ENCODE results near the gene PREP.

The PREP gene

GRCh38 chr6:105322499-105323225 lies 80.2 kb downstream of the PREP start:
- no peaks in the 10 kb centered on the region for H3K9me3 ChIP-seq (ENCODE audit: control insufficient read depth, insufficient read depth, low read depth, low read length)
- H3K27me3 ChIP-seq (ENCODE audit: control insufficient read depth, insufficient read depth, low read length) = no peaks in the 10 kb centered on the region
- peaks cover 41% of the 10 kb centered on the region for H3K36me3 ChIP-seq (ENCODE audit: control insufficient read depth, insufficient read depth, low read length)
- no peak overlapping the region for H3K27ac ChIP-seq (ENCODE audit: low read depth, low read length)
- no peak overlapping the region for H3K9ac ChIP-seq (ENCODE audit: low read length)
- H3K4me1 ChIP-seq (ENCODE audit: control insufficient read depth, insufficient read depth, low read length) = no peaks in the 10 kb centered on the region
- H3K4me3 ChIP-seq (ENCODE audit: low read depth, low read length) = no peak overlapping the region

GRCh38 chr6:105321728-105322127 lies 81.2 kb downstream of the PREP start:
- Histone ChIP-seq H3K9me3 (ENCODE audit: control insufficient read depth, insufficient read depth, low read depth, low read length) (no peaks in the 10 kb centered on the region), H3K27me3 (ENCODE audit: control insufficient read depth, insufficient read depth, low read length) (no peaks in the 10 kb centered on the region), H3K9ac (ENCODE audit: low read length) (no peak overlapping the region), H3K4me1 (ENCODE audit: control insufficient read depth, insufficient read depth, low read length) (no peaks in the 10 kb centered on the region), H3K27ac (ENCODE audit: low read depth, low read length) (no peak overlapping the region), H3K4me3 (ENCODE audit: low read depth, low read length) (no peak overlapping the region), H3K36me3 (ENCODE audit: control insufficient read depth, insufficient read depth, low read length) (peaks cover 39% of the 10 kb centered on the region)

DNA sequence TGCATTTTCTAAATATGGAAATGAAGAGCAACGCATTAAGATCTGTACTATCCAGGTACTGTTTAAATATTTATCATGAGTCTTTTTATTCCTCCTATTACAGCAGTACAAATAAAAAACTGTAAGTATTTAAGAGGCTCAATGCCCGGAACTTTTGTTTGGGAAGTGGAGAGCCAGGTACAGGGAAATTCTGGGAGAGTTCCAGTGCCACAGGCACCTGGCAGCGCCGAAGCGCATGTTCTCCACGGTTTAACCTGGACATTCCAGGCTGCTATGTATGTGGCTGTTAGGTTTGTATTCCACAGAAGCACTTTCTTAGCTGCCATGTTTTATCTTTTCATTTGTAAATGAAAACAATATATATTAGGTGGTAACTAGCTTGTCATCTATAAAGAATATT lies 81.7 kb downstream of the PREP start:
- Histone ChIP-seq H3K27me3 (ENCODE audit: control insufficient read depth, insufficient read depth, low read length) (no peaks in the 10 kb centered on the region), H3K27ac (ENCODE audit: low read depth, low read length) (no peak overlapping the region), H3K9ac (ENCODE audit: low read length) (no peak overlapping the region), H3K36me3 (ENCODE audit: control insufficient read depth, insufficient read depth, low read length) (peaks cover 38% of the 10 kb centered on the region), H3K9me3 (ENCODE audit: control insufficient read depth, insufficient read depth, low read depth, low read length) (no peaks in the 10 kb centered on the region), H3K4me1 (ENCODE audit: control insufficient read depth, insufficient read depth, low read length) (no peaks in the 10 kb centered on the region), H3K4me3 (ENCODE audit: low read depth, low read length) (no peak overlapping the region)

DNA sequence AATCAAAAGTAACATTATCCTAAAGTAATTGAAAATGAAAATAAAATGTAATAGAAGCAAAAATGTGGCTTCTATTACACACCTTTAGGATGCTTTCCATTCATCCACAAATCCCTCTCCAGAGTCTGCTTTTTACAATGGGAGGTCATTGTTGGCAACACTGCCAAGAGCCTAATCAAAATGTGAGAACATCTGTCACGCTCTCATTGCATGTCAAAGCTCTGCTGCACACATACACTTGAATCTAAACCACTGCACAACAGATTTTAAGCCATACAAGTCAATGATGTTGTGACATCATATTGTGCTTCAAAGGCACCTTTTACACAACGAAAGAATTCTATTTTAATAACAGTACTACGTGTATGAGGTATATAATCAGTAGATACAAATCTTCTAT lies 82.1 kb downstream of the PREP start:
- no peaks in the 10 kb centered on the region for H3K27me3 ChIP-seq (ENCODE audit: control insufficient read depth, insufficient read depth, low read length)
- H3K36me3 ChIP-seq (ENCODE audit: control insufficient read depth, insufficient read depth, low read length) = peaks cover 42% of the 10 kb centered on the region
- H3K27ac ChIP-seq (ENCODE audit: low read depth, low read length) = no peak overlapping the region
- H3K9me3 ChIP-seq (ENCODE audit: control insufficient read depth, insufficient read depth, low read depth, low read length) = no peaks in the 10 kb centered on the region
- H3K4me3 ChIP-seq (ENCODE audit: low read depth, low read length) = no peak overlapping the region
- no peak overlapping the region for H3K9ac ChIP-seq (ENCODE audit: low read length)
- H3K4me1 ChIP-seq (ENCODE audit: control insufficient read depth, insufficient read depth, low read length) = no peaks in the 10 kb centered on the region

GRCh38 chr6:105320271-105320670 lies 82.6 kb downstream of the PREP start:
- Histone ChIP-seq H3K4me3 (ENCODE audit: low read depth, low read length) (no peak overlapping the region), H3K4me1 (ENCODE audit: control insufficient read depth, insufficient read depth, low read length) (no peaks in the 10 kb centered on the region), H3K36me3 (ENCODE audit: control insufficient read depth, insufficient read depth, low read length) (peaks cover 46% of the 10 kb centered on the region), H3K27ac (ENCODE audit: low read depth, low read length) (no peak overlapping the region), H3K9ac (ENCODE audit: low read length) (no peak overlapping the region), H3K27me3 (ENCODE audit: control insufficient read depth, insufficient read depth, low read length) (no peaks in the 10 kb centered on the region), H3K9me3 (ENCODE audit: control insufficient read depth, insufficient read depth, low read depth, low read length) (no peaks in the 10 kb centered on the region)

DNA sequence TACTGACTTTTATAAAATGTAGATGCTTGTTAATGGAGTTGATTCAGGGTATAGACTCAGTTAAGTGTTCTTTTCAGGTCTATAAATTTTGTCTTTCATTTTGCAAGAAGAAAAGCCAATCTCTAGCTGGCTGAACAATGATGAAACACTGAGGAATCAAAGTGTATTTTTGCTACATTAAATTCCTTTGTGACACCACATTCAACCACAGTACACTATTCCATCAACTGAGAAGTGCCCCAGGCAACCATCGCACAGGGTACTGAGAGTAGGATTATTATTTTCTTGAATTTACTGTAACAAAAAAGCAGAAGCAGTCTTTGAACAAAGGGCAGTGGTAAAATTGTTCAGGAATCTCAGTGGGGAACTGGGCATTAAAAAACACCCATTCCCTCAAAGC lies 83.6 kb downstream of the PREP start:
- Histone ChIP-seq H3K27me3 (ENCODE audit: control insufficient read depth, insufficient read depth, low read length) (no peaks in the 10 kb centered on the region), H3K4me3 (ENCODE audit: low read depth, low read length) (no peak overlapping the region), H3K9ac (ENCODE audit: low read length) (no peak overlapping the region), H3K27ac (ENCODE audit: low read depth, low read length) (no peak overlapping the region), H3K9me3 (ENCODE audit: control insufficient read depth, insufficient read depth, low read depth, low read length) (no peaks in the 10 kb centered on the region), H3K36me3 (ENCODE audit: control insufficient read depth, insufficient read depth, low read length) (peaks cover 40% of the 10 kb centered on the region), H3K4me1 (ENCODE audit: control insufficient read depth, insufficient read depth, low read length) (no peaks in the 10 kb centered on the region)

DNA sequence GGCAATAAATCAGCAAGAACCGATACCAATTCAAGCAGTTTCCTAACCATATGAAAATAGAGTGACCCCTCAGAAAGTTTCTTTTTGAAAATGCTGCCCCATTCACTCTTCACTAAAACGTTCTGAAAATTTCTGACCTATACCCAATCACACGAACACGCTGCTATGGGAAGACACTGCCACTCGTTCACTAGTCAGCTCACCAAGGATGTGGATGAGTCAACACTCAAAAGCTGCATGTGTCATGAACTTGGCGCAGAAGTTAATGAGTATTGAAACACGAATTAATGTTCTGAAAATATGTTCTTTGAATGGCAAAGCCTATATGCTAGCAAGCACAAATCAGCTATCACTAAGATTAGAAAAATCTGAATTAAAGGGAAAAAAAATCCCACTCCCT lies 84.2 kb downstream of the PREP start:
- H3K36me3 ChIP-seq (ENCODE audit: control insufficient read depth, insufficient read depth, low read length) = peaks cover 36% of the 10 kb centered on the region

DNA sequence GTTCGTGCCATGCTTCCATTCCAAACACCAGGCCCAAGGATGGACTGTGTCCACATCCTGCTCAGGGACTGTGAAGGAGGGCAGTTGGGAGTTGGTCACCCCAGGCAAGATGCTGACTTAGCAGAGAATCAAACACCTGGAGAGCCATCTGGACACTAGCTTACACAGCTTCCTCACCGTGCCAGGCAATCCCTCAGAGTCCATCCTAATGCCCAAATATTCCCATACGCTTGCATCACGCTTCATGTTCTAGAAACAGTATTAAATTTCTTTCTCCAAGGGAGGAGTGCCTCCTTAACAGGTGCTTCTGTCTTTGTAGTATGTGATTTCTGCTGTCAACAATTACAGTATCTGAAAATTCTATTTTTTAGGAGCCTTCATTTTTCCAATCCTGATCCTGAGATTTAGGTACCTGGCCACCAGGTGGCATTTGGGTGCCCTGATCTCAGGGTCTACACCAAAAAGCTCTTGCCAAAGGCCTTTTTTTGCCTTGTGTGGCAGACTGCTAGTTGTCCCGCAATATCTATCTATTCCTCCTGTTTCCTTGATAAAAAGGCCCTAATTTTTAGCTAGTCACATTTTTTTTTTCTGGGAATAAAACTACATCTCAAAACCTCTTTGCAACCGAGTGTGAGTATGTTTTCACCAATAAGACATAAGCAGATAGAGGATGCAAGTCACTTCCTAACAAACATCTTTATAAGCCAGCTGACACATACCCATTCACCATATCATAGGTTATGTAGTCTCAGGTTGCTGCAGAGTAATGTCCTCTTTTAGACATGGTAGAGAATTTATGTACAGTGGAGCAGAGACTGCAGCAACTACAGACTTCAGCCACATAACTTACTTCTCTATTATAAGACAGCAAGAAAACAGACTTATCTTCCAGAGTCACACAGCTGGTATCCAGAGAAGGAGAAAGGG lies 85.0 kb downstream of the PREP start:
- H3K36me3 ChIP-seq (ENCODE audit: control insufficient read depth, insufficient read depth, low read length) = peaks cover 28% of the 10 kb centered on the region
- no peak overlapping the region for H3K27ac ChIP-seq (ENCODE audit: low read depth, low read length)
- no peak overlapping the region for H3K4me3 ChIP-seq (ENCODE audit: low read depth, low read length)
- H3K9me3 ChIP-seq (ENCODE audit: control insufficient read depth, insufficient read depth, low read depth, low read length) = no peaks in the 10 kb centered on the region
- H3K9ac ChIP-seq (ENCODE audit: low read length) = no peak overlapping the region
- H3K27me3 ChIP-seq (ENCODE audit: control insufficient read depth, insufficient read depth, low read length) = no peaks in the 10 kb centered on the region
- H3K4me1 ChIP-seq (ENCODE audit: control insufficient read depth, insufficient read depth, low read length) = no peaks in the 10 kb centered on the region

More for the DNA sequence above, 84.2 kb downstream of the PREP start:
- H3K27me3 ChIP-seq (ENCODE audit: control insufficient read depth, insufficient read depth, low read length) = no peaks in the 10 kb centered on the region
- no peak overlapping the region for H3K4me3 ChIP-seq (ENCODE audit: low read depth, low read length)
- no peak overlapping the region for H3K27ac ChIP-seq (ENCODE audit: low read depth, low read length)
- H3K4me1 ChIP-seq (ENCODE audit: control insufficient read depth, insufficient read depth, low read length) = no peaks in the 10 kb centered on the region
- H3K9me3 ChIP-seq (ENCODE audit: control insufficient read depth, insufficient read depth, low read depth, low read length) = no peaks in the 10 kb centered on the region
- H3K9ac ChIP-seq (ENCODE audit: low read length) = no peak overlapping the region

GRCh38 chr6:105313211-105313610 lies 89.7 kb downstream of the PREP start:
- Histone ChIP-seq H3K27me3 (ENCODE audit: control insufficient read depth, insufficient read depth, low read length) (no peaks in the 10 kb centered on the region), H3K27ac (ENCODE audit: low read depth, low read length) (no peak overlapping the region), H3K36me3 (ENCODE audit: control insufficient read depth, insufficient read depth, low read length) (peaks cover 21% of the 10 kb centered on the region), H3K9me3 (ENCODE audit: control insufficient read depth, insufficient read depth, low read depth, low read length) (no peaks in the 10 kb centered on the region), H3K9ac (ENCODE audit: low read length) (no peak overlapping the region), H3K4me1 (ENCODE audit: control insufficient read depth, insufficient read depth, low read length) (no peaks in the 10 kb centered on the region), H3K4me3 (ENCODE audit: low read depth, low read length) (no peak overlapping the region)

GRCh38 chr6:105310947-105311346 lies 91.9 kb downstream of the PREP start:
- Histone ChIP-seq H3K4me3 (ENCODE audit: low read depth, low read length) (no peak overlapping the region), H3K9ac (ENCODE audit: low read length) (no peak overlapping the region), H3K27ac (ENCODE audit: low read depth, low read length) (no peak overlapping the region), H3K27me3 (ENCODE audit: control insufficient read depth, insufficient read depth, low read length) (no peaks in the 10 kb centered on the region), H3K9me3 (ENCODE audit: control insufficient read depth, insufficient read depth, low read depth, low read length) (no peaks in the 10 kb centered on the region), H3K4me1 (ENCODE audit: control insufficient read depth, insufficient read depth, low read length) (no peaks in the 10 kb centered on the region), H3K36me3 (ENCODE audit: control insufficient read depth, insufficient read depth, low read length) (0 out of 2 replicates have a peak, but pooled peaks cover 9% of the 10 kb centered on the region)

GRCh38 chr6:105310371-105310770 lies 92.5 kb downstream of the PREP start:
- H3K9ac ChIP-seq (ENCODE audit: low read length) = no peak overlapping the region
- H3K4me3 ChIP-seq (ENCODE audit: low read depth, low read length) = no peak overlapping the region
- H3K27ac ChIP-seq (ENCODE audit: low read depth, low read length) = no peak overlapping the region
- no peaks in the 10 kb centered on the region for H3K4me1 ChIP-seq (ENCODE audit: control insufficient read depth, insufficient read depth, low read length)
- 0 out of 2 replicates have a peak, but pooled peaks cover 4% of the 10 kb centered on the region for H3K36me3 ChIP-seq (ENCODE audit: control insufficient read depth, insufficient read depth, low read length)
- H3K27me3 ChIP-seq (ENCODE audit: control insufficient read depth, insufficient read depth, low read length) = no peaks in the 10 kb centered on the region
- H3K9me3 ChIP-seq (ENCODE audit: control insufficient read depth, insufficient read depth, low read depth, low read length) = no peaks in the 10 kb centered on the region
